Cardiac muscle cell (in vitro differentiated cells and primary cell): ENCODE data around the gene CST7. TPM values are rescaled to one million over a fixed set of nuclear protein-coding genes. Genes with fewer than 3 reads are reported as not detected.

ENCODE experiments used
- DNase-seq, 2 donors: peaks; one replicate each; pipeline versions ENCODE4 v3.0.0 to v3.0.0-alpha.2; 2010 to 2017; ENCODE audit warnings: low read depth in 1 of 2, low spot score in 1 of 2
- H3K27ac ChIP-seq: fragments of 200-600 bp; sonication (generic); 2 replicates; pipeline ENCODE4 v1.5.1; 2016
- H3K27me3 ChIP-seq: fragments of 200-600 bp; sonication (generic); 2 replicates; pipeline ENCODE4 v1.6.0; 2016; ENCODE audit warnings: control low read depth
- H3K36me3 ChIP-seq: fragments of 200-600 bp; sonication (generic); 2 replicates; pipeline ENCODE4 v1.5.1; 2016; ENCODE audit warnings: control low read depth
- H3K4me1 ChIP-seq: fragments of 200-600 bp; sonication (generic); 2 replicates; pipeline ENCODE4 v1.8.1; 2017; ENCODE audit warnings: low read depth, mild to moderate bottlenecking, mixed run types
- H3K4me3 ChIP-seq: fragments of 200-600 bp; sonication (generic); 2 replicates; pipeline ENCODE4 v1.5.1; 2016; ENCODE audit warnings: mild to moderate bottlenecking
- H3K9me3 ChIP-seq: fragments of 200-600 bp; sonication (generic); 2 replicates; pipeline ENCODE4 v1.5.1; 2017; ENCODE audit warnings: low read depth, mild to moderate bottlenecking, control low read depth
- polyA plus RNA-seq: library from polyadenylated mRNA; unstranded; fragments of >200 nt; fragmentation: Nextera tagmentation; extraction: Ambion mirVana; gene quantifications from 2 replicates; pipeline ENCODE4 v1.2.1, GENCODE V29; 2016
- total RNA-seq: library from RNA; depleted of rRNA; stranded (reverse); fragments of >200 nt; gene quantifications from 2 replicates; pipeline ENCODE4 v1.2.3, GENCODE V29; 2016
- TF ChIP-seq, protein P1 (sequence below): IDR thresholded peaks from 2 replicates; pipeline ENCODE4 v1.5.1; 2012; ENCODE audit warnings: low read depth, mild to moderate bottlenecking, low read length

The CST7 gene
- total and polyA plus RNA-seq, 2 experiments from 2014 or later = 0.20 TPM; not detected in 1

DNA sequence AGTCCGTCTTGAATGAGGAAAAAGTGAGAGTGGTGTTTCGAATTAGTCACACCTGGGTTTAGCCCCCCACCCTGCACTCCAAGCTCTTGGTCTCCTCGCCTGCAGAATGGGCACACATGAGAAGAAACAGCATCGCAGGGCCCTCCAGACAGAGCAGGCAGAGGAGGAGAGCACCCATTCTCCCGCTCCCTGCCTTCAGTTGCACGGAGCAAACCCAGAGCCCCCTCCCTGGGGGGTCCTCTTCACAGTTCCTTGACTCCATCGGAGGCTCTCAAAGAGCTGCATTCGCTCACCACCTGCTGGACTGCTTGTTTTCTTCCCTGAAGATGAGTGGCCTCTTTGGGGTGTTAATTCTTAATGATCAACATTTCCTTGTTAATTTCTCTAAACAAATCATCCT, 5.1 kb downstream of the CST7 start:
- H3K36me3 ChIP-seq = no peaks in the 10 kb centered on the region
- TF ChIP-seq, protein P1, sequence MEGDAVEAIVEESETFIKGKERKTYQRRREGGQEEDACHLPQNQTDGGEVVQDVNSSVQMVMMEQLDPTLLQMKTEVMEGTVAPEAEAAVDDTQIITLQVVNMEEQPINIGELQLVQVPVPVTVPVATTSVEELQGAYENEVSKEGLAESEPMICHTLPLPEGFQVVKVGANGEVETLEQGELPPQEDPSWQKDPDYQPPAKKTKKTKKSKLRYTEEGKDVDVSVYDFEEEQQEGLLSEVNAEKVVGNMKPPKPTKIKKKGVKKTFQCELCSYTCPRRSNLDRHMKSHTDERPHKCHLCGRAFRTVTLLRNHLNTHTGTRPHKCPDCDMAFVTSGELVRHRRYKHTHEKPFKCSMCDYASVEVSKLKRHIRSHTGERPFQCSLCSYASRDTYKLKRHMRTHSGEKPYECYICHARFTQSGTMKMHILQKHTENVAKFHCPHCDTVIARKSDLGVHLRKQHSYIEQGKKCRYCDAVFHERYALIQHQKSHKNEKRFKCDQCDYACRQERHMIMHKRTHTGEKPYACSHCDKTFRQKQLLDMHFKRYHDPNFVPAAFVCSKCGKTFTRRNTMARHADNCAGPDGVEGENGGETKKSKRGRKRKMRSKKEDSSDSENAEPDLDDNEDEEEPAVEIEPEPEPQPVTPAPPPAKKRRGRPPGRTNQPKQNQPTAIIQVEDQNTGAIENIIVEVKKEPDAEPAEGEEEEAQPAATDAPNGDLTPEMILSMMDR = no peak
- H3K27me3 ChIP-seq = no peaks in the 10 kb centered on the region
- H3K4me1 ChIP-seq = no peaks in the 10 kb centered on the region
- H3K9me3 ChIP-seq = no peaks in the 10 kb centered on the region
- H3K4me3 ChIP-seq = no peak overlapping the region
- H3K27ac ChIP-seq = no peak overlapping the region
- no peak for DNase-seq

DNA sequence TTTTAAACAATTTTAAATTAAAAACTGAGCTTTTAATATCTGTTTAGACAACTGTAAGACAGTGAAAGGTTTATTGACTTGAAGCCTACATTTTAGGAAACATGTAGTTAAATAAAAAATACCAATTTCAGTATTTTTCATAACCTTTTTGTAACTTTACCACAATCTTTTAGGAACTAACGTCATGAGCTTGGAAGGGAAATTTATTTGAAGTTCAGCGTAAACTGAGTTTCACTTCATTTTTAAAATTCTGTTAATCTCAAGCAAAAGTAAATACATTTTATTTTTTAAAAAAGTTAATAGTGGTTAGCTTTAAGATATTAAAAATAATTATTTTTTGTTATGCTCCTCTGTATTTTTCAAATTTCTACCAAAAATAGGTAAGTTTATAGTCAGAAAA, 5.5 kb downstream of the CST7 start:
- H3K27ac ChIP-seq = no peak overlapping the region
- no peaks in the 10 kb centered on the region for H3K4me1 ChIP-seq
- H3K9me3 ChIP-seq = no peaks in the 10 kb centered on the region
- DNase-seq = no peak
- TF ChIP-seq, protein P1 = no peak
- no peaks in the 10 kb centered on the region for H3K27me3 ChIP-seq
- no peak overlapping the region for H3K4me3 ChIP-seq
- H3K36me3 ChIP-seq = no peaks in the 10 kb centered on the region

DNA sequence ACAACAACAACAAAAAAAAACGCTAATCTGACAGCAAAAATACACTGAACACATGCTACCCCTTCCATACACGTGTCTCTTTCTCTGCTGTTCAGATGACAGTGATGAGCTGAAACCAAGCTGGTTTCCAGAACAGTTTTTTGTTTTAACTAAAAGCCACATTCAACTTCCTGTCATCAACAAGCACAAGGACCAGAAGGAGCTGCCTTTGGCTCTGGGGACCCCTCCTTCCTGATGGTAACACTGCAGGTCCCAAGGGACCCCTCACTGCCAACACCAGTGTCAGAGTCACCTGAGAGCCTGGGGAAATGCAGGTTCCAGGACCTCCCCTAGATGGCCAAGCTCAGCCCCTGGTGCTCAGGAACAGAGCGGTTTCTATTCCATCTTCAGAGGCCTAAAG, 6.0 kb downstream of the CST7 start:
- no peaks in the 10 kb centered on the region for H3K27me3 ChIP-seq
- no peaks in the 10 kb centered on the region for H3K9me3 ChIP-seq
- no peak overlapping the region for H3K27ac ChIP-seq
- no peak overlapping the region for H3K4me3 ChIP-seq
- TF ChIP-seq, protein P1 = no peak
- no peak for DNase-seq
- H3K4me1 ChIP-seq = no peaks in the 10 kb centered on the region
- H3K36me3 ChIP-seq = no peaks in the 10 kb centered on the region

DNA sequence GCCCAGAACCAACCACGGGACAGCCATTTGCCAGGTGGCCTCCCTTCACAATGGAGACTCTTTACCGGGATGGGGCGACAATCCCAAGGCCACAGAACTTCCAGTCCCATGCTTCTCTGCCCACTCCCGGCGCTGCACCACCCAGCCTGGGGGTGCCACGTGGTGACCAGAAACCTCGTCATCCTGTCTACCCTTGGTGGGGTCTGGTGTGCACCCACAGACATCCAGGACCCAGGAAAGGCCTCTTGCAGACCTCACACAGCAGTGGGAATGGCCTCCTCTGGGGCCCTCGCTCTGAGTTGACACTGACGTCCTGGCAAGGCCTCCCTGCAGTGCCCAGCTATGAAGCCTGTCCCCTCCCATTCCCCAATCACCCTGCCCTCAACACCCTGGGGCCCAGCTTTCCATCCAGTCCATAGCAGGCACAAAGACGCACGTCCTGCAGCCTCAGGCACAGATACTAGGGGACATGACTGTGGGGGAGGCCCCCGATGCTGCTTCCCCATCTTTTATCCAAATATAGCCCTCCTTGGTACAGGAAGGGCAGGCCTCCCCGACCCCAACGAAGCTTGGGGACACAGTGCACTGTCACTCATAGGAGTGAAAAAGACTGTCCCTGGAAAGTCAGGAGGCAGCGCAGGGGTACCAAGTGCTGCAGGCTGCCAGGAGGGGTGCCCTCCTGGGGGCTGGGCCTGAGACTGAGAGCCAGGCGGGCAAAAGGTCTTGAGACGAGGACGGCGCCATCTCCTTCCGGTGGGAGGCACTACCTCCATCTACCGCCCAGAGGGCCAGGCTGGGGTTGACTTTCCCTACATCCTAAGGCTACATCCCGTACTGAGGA, 7.2 kb downstream of the CST7 start:
- no peaks in the 10 kb centered on the region for H3K36me3 ChIP-seq
- H3K9me3 ChIP-seq = no peaks in the 10 kb centered on the region
- no peak overlapping the region for H3K27ac ChIP-seq
- DNase-seq = no peak
- no peaks in the 10 kb centered on the region for H3K4me1 ChIP-seq
- H3K27me3 ChIP-seq = no peaks in the 10 kb centered on the region
- TF ChIP-seq, protein P1 = no peak
- no peak overlapping the region for H3K4me3 ChIP-seq

DNA sequence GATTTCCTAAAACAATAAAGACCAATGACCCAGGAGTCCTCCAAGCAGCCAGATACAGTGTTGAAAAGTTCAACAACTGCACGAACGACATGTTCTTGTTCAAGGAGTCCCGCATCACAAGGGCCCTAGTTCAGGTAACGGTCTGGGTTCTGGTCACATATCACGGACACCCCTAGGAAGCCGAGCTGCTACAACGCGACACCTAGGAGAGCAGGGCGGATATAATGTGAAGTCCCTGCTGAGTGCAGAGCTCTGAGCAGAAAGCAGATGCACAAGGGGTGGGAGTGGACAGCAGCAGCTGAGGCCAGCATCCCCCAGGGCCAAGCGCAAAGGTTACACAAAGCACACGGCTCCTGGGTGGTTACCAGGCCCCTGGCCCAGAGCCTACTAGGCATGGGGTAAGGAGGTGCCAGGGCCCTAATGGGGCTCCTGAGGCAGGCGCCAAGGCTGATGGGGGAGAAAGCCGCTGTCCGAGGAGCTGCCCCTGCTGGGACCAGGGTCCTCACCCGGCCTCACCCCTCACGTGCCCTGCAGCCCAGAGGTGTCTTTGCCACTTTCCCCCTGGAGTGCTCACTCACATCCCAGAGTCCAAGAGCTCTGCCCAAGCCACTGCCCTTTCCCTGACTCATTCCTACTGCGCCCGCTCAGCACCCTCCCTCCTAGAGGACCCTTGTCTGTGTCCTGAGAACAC, 8.4 kb downstream of the CST7 start:
- Histone ChIP-seq H3K4me1 (no peaks in the 10 kb centered on the region), H3K36me3 (no peaks in the 10 kb centered on the region), H3K4me3 (no peak overlapping the region), H3K9me3 (no peaks in the 10 kb centered on the region), H3K27me3 (no peaks in the 10 kb centered on the region), H3K27ac (no peak overlapping the region)
- TF ChIP-seq, protein P1 = no peak
- DNase-seq = no peak
